Karpas-422 (cell line): ENCODE data around the gene FAT1. TPM values are rescaled to one million over a fixed set of nuclear protein-coding genes. Genes with fewer than 3 reads are reported as not detected.
"Not testable (repeated sequence)": the region's sequence is repeated elsewhere in the genome, so short reads cannot be mapped to it uniquely, and the experiment has no call there.

ENCODE experiments used
- DNase-seq: peaks from one replicate; pipeline ENCODE4 v3.0.0-alpha.2; 2015
- H2AFZ ChIP-seq: fragments of 200-600 bp; sonication (generic); 2 replicates; pipeline ENCODE4 v1.6.1; 2014; ENCODE audit warnings: antibody characterized with exemption, low read length, mixed read lengths
- H3K27ac ChIP-seq: fragments of 200-600 bp; sonication (generic); 2 replicates; pipeline ENCODE4 v1.5.1; 2014; ENCODE audit warnings: mild to moderate bottlenecking, low read length, moderate library complexity
- H3K27me3 ChIP-seq: fragments of 200-600 bp; sonication (generic); 2 replicates; pipeline ENCODE4 v1.6.1; 2014; ENCODE audit warnings: low read length, mixed read lengths
- H3K36me3 ChIP-seq: fragments of 200-600 bp; sonication (generic); 2 replicates; pipeline ENCODE4 v1.6.1; 2014; ENCODE audit warnings: low read length, mixed read lengths; ENCODE audit not compliant: insufficient read depth
- H3K4me1 ChIP-seq: fragments of 200-600 bp; sonication (generic); 2 replicates; pipeline ENCODE4 v1.6.1; 2014; ENCODE audit warnings: mild to moderate bottlenecking, low read length, mixed read lengths
- H3K4me2 ChIP-seq: fragments of 200-600 bp; sonication (generic); 2 replicates; pipeline ENCODE4 v1.6.1; 2014; ENCODE audit warnings: low read length, low read depth, mild to moderate bottlenecking; ENCODE audit not compliant: poor library complexity, severe bottlenecking
- H3K4me3 ChIP-seq: fragments of 200-600 bp; sonication (generic); 2 replicates; pipeline ENCODE4 v1.5.1; 2014; ENCODE audit warnings: mild to moderate bottlenecking, antibody characterized with exemption, low read length, mixed read lengths
- H3K79me2 ChIP-seq: fragments of 200-600 bp; sonication (generic); 2 replicates; pipeline ENCODE4 v1.6.1; 2014; ENCODE audit warnings: mild to moderate bottlenecking, low read length, mixed read lengths
- H3K9ac ChIP-seq: fragments of 200-600 bp; sonication (generic); 2 replicates; pipeline ENCODE4 v1.6.0; 2014; ENCODE audit warnings: low read length
- H3K9me2 ChIP-seq: fragments of 200-600 bp; sonication (generic), shearing (Covaris generic); replicated peaks from 2 replicates; pipeline ENCODE4 v1.6.0; 2014; ENCODE audit warnings: mild to moderate bottlenecking, low read length, moderate library complexity; ENCODE audit not compliant: insufficient read depth
- H3K9me3 ChIP-seq: fragments of 300-700, 200-600 bp; sonication (generic); 2 replicates; pipeline ENCODE4 v1.6.1; 2014; ENCODE audit warnings: low read length, mixed read lengths
- H4K20me1 ChIP-seq: fragments of 200-600 bp; sonication (generic); 2 replicates; pipeline ENCODE4 v1.6.1; 2014; ENCODE audit warnings: mild to moderate bottlenecking, antibody characterized with exemption, low read length, low read depth; ENCODE audit not compliant: insufficient read depth
- total RNA-seq: library from RNA; depleted of rRNA; stranded (reverse); fragments of >200 nt; shearing (Covaris generic); gene quantifications from 2 replicates; pipeline ENCODE4 v1.2.3, GENCODE V29; 2014; ENCODE audit warnings: low replicate concordance

FAT1 gene
- total RNA-seq, 1 experiment from 2014 or later, result 0.15 TPM

- no peaks in the 10 kb centered on the region for H3K27me3 ChIP-seq
- H3K4me2 ChIP-seq, result no peak overlapping the region
- no peak overlapping the region for H3K9ac ChIP-seq
- H3K79me2 ChIP-seq, result no peaks in the 10 kb centered on the region
- no peak overlapping the region for H3K4me3 ChIP-seq
- no peaks in the 10 kb centered on the region for H4K20me1 ChIP-seq
- no peaks in the 10 kb centered on the region for H3K9me3 ChIP-seq
- H3K4me1 ChIP-seq, result peaks cover 30% of the 10 kb centered on the region
- no peak for DNase-seq
- 0 out of 2 replicates have a peak overlapping the region, but pooled peaks have one; percentile 67 for H2AFZ ChIP-seq
- no peaks in the 10 kb centered on the region for H3K9me2 ChIP-seq
- no peak overlapping the region for H3K27ac ChIP-seq
- no peaks in the 10 kb centered on the region for H3K36me3 ChIP-seq
These were observed 41.5 kb upstream of the FAT1 start for GRCh38 chr4:186765138-186765537.

GRCh38 chr4:186764457-186764856 lies 40.8 kb upstream of the FAT1 start:
- Histone ChIP-seq H3K27me3 (no peaks in the 10 kb centered on the region), H3K9ac (no peak overlapping the region), H3K4me2 (no peak overlapping the region)

GRCh38 chr4:186762865-186763264 lies 39.2 kb upstream of the FAT1 start:
- Histone ChIP-seq H3K36me3 (no peaks in the 10 kb centered on the region), H3K27ac (no peak overlapping the region), H3K9me2 (no peaks in the 10 kb centered on the region), H3K4me2 (peak overlapping the region; percentile 61), H2AFZ (no peak overlapping the region), H4K20me1 (no peaks in the 10 kb centered on the region), H3K79me2 (no peaks in the 10 kb centered on the region), H3K4me3 (no peak overlapping the region), H3K9me3 (no peaks in the 10 kb centered on the region), H3K27me3 (no peaks in the 10 kb centered on the region), H3K9ac (no peak overlapping the region), H3K4me1 (peaks cover 45% of the 10 kb centered on the region)
- no peak for DNase-seq

More at GRCh38 chr4:186764457-186764856, 40.8 kb upstream of the FAT1 start:
- Histone ChIP-seq H3K9me3 (no peaks in the 10 kb centered on the region), H3K27ac (no peak overlapping the region), H3K4me3 (no peak overlapping the region), H2AFZ (no peak overlapping the region), H3K79me2 (no peaks in the 10 kb centered on the region), H3K36me3 (no peaks in the 10 kb centered on the region), H4K20me1 (no peaks in the 10 kb centered on the region), H3K9me2 (no peaks in the 10 kb centered on the region), H3K4me1 (peaks cover 36% of the 10 kb centered on the region)
- no peak for DNase-seq

- H3K4me1 ChIP-seq, result peaks cover 50% of the 10 kb centered on the region
- H3K36me3 ChIP-seq, result no peaks in the 10 kb centered on the region
- H3K9ac ChIP-seq, result no peak overlapping the region
- no peak overlapping the region for H2AFZ ChIP-seq
- no peaks in the 10 kb centered on the region for H3K9me2 ChIP-seq
- H4K20me1 ChIP-seq, result no peaks in the 10 kb centered on the region
- DNase-seq, result no peak
- peak overlapping the region; percentile 18; the same call in 1 of the 2 replicates for H3K27ac ChIP-seq
- H3K4me3 ChIP-seq, result no peak overlapping the region
- H3K4me2 ChIP-seq, result peak overlapping the region; percentile 61
- H3K27me3 ChIP-seq, result no peaks in the 10 kb centered on the region
- no peaks in the 10 kb centered on the region for H3K79me2 ChIP-seq
- H3K9me3 ChIP-seq, result no peaks in the 10 kb centered on the region
These were observed 38.7 kb upstream of the FAT1 start for GRCh38 chr4:186762361-186762760.

- H3K9me2 ChIP-seq, H3K9me3 ChIP-seq, H3K4me3 ChIP-seq, H3K27me3 ChIP-seq, H4K20me1 ChIP-seq, H3K36me3 ChIP-seq, H3K9ac ChIP-seq, H2AFZ ChIP-seq, H3K79me2 ChIP-seq, DNase-seq: not testable (repeated sequence)
- peak overlapping the region; percentile 18 for H3K27ac ChIP-seq
- peak overlapping the region; percentile 61 for H3K4me2 ChIP-seq
- H3K4me1 ChIP-seq, result peaks cover 54% of the 10 kb centered on the region
These were observed 38.3 kb upstream of the FAT1 start for GRCh38 chr4:186761956-186762355.

- H3K9ac ChIP-seq, result no peak overlapping the region; the same call in 1 of the 2 replicates
- H4K20me1 ChIP-seq, result no peaks in the 10 kb centered on the region
- peak overlapping the region; percentile 61 for H3K4me2 ChIP-seq
- H3K4me3 ChIP-seq, result no peak overlapping the region
- H3K27ac ChIP-seq, result peak overlapping the region; percentile 73
- no peak for DNase-seq
- no peaks in the 10 kb centered on the region for H3K9me3 ChIP-seq
- H2AFZ ChIP-seq, result no peak overlapping the region
- peaks cover 56% of the 10 kb centered on the region for H3K4me1 ChIP-seq
- H3K27me3 ChIP-seq, result no peaks in the 10 kb centered on the region
- no peaks in the 10 kb centered on the region for H3K36me3 ChIP-seq
- no peaks in the 10 kb centered on the region for H3K79me2 ChIP-seq
- no peaks in the 10 kb centered on the region for H3K9me2 ChIP-seq
These were observed 37.7 kb upstream of the FAT1 start for GRCh38 chr4:186761393-186761792.

- H3K27ac ChIP-seq, result peak overlapping the region; percentile 73
- peak overlapping the region; percentile 30 for H3K4me3 ChIP-seq
- H3K9me2 ChIP-seq, result no peaks in the 10 kb centered on the region
- H3K79me2 ChIP-seq, result no peaks in the 10 kb centered on the region
- peak overlapping the region; percentile 61 for H3K4me2 ChIP-seq
- peak; percentile 78 for DNase-seq
- H3K9ac ChIP-seq, result peak overlapping the region; percentile 41
- H2AFZ ChIP-seq, result no peak overlapping the region
- H3K4me1 ChIP-seq, result peaks cover 65% of the 10 kb centered on the region
- no peaks in the 10 kb centered on the region for H3K9me3 ChIP-seq
- no peaks in the 10 kb centered on the region for H3K27me3 ChIP-seq
- H4K20me1 ChIP-seq, result no peaks in the 10 kb centered on the region
- no peaks in the 10 kb centered on the region for H3K36me3 ChIP-seq
These were observed 36.9 kb upstream of the FAT1 start for GRCh38 chr4:186760576-186760975.

- peak overlapping the region; percentile 73 for H3K27ac ChIP-seq
- H3K79me2 ChIP-seq, result no peaks in the 10 kb centered on the region
- H3K4me2 ChIP-seq, result peak overlapping the region; percentile 61
- no peaks in the 10 kb centered on the region for H3K36me3 ChIP-seq
- H2AFZ ChIP-seq, result no peak overlapping the region
- no peaks in the 10 kb centered on the region for H3K9me2 ChIP-seq
- no peaks in the 10 kb centered on the region for H4K20me1 ChIP-seq
- H3K9me3 ChIP-seq, result no peaks in the 10 kb centered on the region
- H3K4me3 ChIP-seq, result peak overlapping the region; percentile 30; the same call in 1 of the 2 replicates
- H3K4me1 ChIP-seq, result peaks cover 69% of the 10 kb centered on the region
- no peak for DNase-seq
- H3K27me3 ChIP-seq, result no peaks in the 10 kb centered on the region
- H3K9ac ChIP-seq, result peak overlapping the region; percentile 41; the same call in 1 of the 2 replicates
These were observed 36.3 kb upstream of the FAT1 start for GRCh38 chr4:186759990-186760389.
